HUES6 (cell line): ENCODE data around the gene GRAMD2A.

Experiments
- H3K27ac ChIP-seq: 2 replicates; pipeline ENCODE4 v1.7.0; 2013; ENCODE audit warnings: low read depth, mild to moderate bottlenecking, low read length, inconsistent platforms
- H3K27me3 ChIP-seq: 2 replicates; pipeline ENCODE4 v1.6.1; 2013; ENCODE audit warnings: low read length; ENCODE audit not compliant: control insufficient read depth, insufficient read depth
- H3K36me3 ChIP-seq: 2 replicates; pipeline ENCODE4 v1.6.1; 2013; ENCODE audit warnings: low read length; ENCODE audit not compliant: control insufficient read depth, insufficient read depth
- H3K4me1 ChIP-seq: 2 replicates; pipeline ENCODE4 v1.6.1; 2013; ENCODE audit warnings: low read length; ENCODE audit not compliant: control insufficient read depth, insufficient read depth
- H3K4me3 ChIP-seq: 2 replicates; pipeline ENCODE4 v1.5.1; 2013; ENCODE audit warnings: low read depth, low read length
- H3K9ac ChIP-seq: one replicate; pipeline ENCODE4 v1.6.1; 2013; ENCODE audit warnings: mild to moderate bottlenecking, low read length
- H3K9me3 ChIP-seq: 2 replicates; pipeline ENCODE4 v1.6.1; 2013; ENCODE audit warnings: low read depth, low read length; ENCODE audit not compliant: control insufficient read depth, insufficient read depth

Gene GRAMD2A

GRCh38 chr15:72184165-72184811 is 13.3 kb downstream of the GRAMD2A start:
- Histone ChIP-seq H3K27ac (no peak overlapping the region), H3K36me3 (no peaks in the 10 kb centered on the region), H3K4me1 (peaks cover 11% of the 10 kb centered on the region), H3K9me3 (no peaks in the 10 kb centered on the region), H3K9ac (peak overlapping the region; percentile 56), H3K4me3 (peak overlapping the region; percentile 69), H3K27me3 (peaks cover 16% of the 10 kb centered on the region)

GRCh38 chr15:72183781-72184164 is 13.8 kb downstream of the GRAMD2A start:
- Histone ChIP-seq H3K9me3 (no peaks in the 10 kb centered on the region), H3K36me3 (no peaks in the 10 kb centered on the region), H3K27me3 (peaks cover 16% of the 10 kb centered on the region), H3K9ac (peak overlapping the region; percentile 56), H3K27ac (no peak overlapping the region), H3K4me3 (peak overlapping the region; percentile 69), H3K4me1 (peaks cover 11% of the 10 kb centered on the region)

- H3K27me3 ChIP-seq = peaks cover 16% of the 10 kb centered on the region
- H3K27ac ChIP-seq = no peak overlapping the region
- H3K4me3 ChIP-seq = no peak overlapping the region
- no peaks in the 10 kb centered on the region for H3K36me3 ChIP-seq
- H3K9me3 ChIP-seq = no peaks in the 10 kb centered on the region
- H3K4me1 ChIP-seq = peaks cover 11% of the 10 kb centered on the region
- H3K9ac ChIP-seq = no peak overlapping the region
These were observed 14.9 kb downstream of the GRAMD2A start for GRCh38 chr15:72182673-72183072.

GRCh38 chr15:72182244-72182643 is 15.3 kb downstream of the GRAMD2A start:
- Histone ChIP-seq H3K9ac (no peak overlapping the region), H3K27ac (no peak overlapping the region), H3K4me1 (peaks cover 11% of the 10 kb centered on the region), H3K36me3 (no peaks in the 10 kb centered on the region), H3K9me3 (no peaks in the 10 kb centered on the region), H3K4me3 (no peak overlapping the region), H3K27me3 (peaks cover 16% of the 10 kb centered on the region)

- Histone ChIP-seq H3K4me1 (peaks cover 11% of the 10 kb centered on the region), H3K4me3 (no peak overlapping the region), H3K27me3 (peaks cover 16% of the 10 kb centered on the region), H3K9ac (no peak overlapping the region), H3K36me3 (no peaks in the 10 kb centered on the region), H3K9me3 (no peaks in the 10 kb centered on the region), H3K27ac (no peak overlapping the region)
These were observed 16.7 kb downstream of the GRAMD2A start for GRCh38 chr15:72180761-72181324.

GRCh38 chr15:72179950-72180581 is 17.5 kb downstream of the GRAMD2A start:
- peaks cover 11% of the 10 kb centered on the region for H3K4me1 ChIP-seq
- no peak overlapping the region for H3K9ac ChIP-seq
- no peaks in the 10 kb centered on the region for H3K36me3 ChIP-seq

GRCh38 chr15:72178976-72179585 is 18.5 kb downstream of the GRAMD2A start:
- Histone ChIP-seq H3K9me3 (no peaks in the 10 kb centered on the region), H3K4me3 (no peak overlapping the region), H3K9ac (no peak overlapping the region), H3K27ac (no peak overlapping the region), H3K27me3 (peaks cover 7% of the 10 kb centered on the region), H3K4me1 (peaks cover 5% of the 10 kb centered on the region), H3K36me3 (no peaks in the 10 kb centered on the region)

More at GRCh38 chr15:72179950-72180581, 17.5 kb downstream of the GRAMD2A start:
- no peaks in the 10 kb centered on the region for H3K9me3 ChIP-seq
- H3K4me3 ChIP-seq = no peak overlapping the region
- H3K27ac ChIP-seq = no peak overlapping the region
- peaks cover 16% of the 10 kb centered on the region for H3K27me3 ChIP-seq

- Histone ChIP-seq H3K4me3 (no peak overlapping the region), H3K27ac (no peak overlapping the region), H3K4me1 (no peaks in the 10 kb centered on the region), H3K36me3 (no peaks in the 10 kb centered on the region), H3K9me3 (no peaks in the 10 kb centered on the region), H3K27me3 (no peaks in the 10 kb centered on the region), H3K9ac (no peak overlapping the region)
These were observed 20.8 kb downstream of the GRAMD2A start for GRCh38 chr15:72176743-72177142.

GRCh38 chr15:72176159-72176558 is 21.4 kb downstream of the GRAMD2A start:
- no peaks in the 10 kb centered on the region for H3K9me3 ChIP-seq
- no peak overlapping the region for H3K9ac ChIP-seq
- no peak overlapping the region for H3K4me3 ChIP-seq
- no peak overlapping the region for H3K27ac ChIP-seq
- no peaks in the 10 kb centered on the region for H3K36me3 ChIP-seq
- H3K27me3 ChIP-seq = no peaks in the 10 kb centered on the region
- H3K4me1 ChIP-seq = no peaks in the 10 kb centered on the region

- H3K9me3 ChIP-seq = no peaks in the 10 kb centered on the region
- no peak overlapping the region for H3K9ac ChIP-seq
- no peaks in the 10 kb centered on the region for H3K36me3 ChIP-seq
- H3K27me3 ChIP-seq = no peaks in the 10 kb centered on the region
- no peak overlapping the region for H3K4me3 ChIP-seq
- no peak overlapping the region for H3K27ac ChIP-seq
- H3K4me1 ChIP-seq = no peaks in the 10 kb centered on the region
These were observed 22.2 kb downstream of the GRAMD2A start for GRCh38 chr15:72175186-72176044.
